ENCODE measurements around the gene LRRC45. TPM values are rescaled to one million over a fixed set of nuclear protein-coding genes. Genes with fewer than 3 reads are reported as not detected.

The LRRC45 gene
- total and polyA plus RNA-seq, 2 experiments from 2014 or later = 16.1 to 40.7 TPM

DNA sequence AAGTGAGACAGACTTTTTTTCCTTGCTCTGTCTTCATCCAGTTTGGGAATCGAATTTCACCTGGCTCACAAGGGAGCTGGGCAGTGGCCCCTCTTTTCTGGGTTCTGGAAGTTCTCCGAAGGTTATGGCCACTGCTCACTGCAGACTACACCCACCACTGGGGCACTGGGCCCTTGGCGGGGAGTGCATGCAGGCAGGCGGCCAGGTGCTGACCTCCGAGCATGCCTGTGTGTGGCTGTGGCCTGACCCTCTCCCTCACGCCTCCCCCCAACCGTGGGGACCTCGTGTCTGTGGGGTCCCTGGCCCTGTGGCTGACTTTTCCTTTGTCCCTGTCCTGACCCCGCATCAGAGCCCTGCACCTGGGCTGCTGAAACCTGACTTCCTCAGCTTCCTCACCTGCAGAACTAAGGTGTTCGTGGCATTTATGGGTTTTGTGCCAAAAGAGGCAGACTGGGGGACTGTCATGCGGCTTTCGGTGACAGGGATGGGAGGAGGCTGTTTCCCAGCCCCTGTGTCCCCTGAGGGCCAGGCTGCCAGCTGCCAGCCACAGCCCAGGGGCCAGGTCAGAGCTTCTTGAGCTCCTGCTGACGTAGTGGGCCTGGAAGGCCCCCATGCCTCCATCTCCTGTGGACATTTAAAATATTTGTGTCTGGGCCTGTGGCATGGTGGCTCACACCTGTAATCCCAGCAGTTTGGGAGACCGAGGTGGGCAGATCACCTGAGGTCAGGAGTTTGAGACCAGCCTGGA is 24.2 kb upstream of the LRRC45 start:
- Histone ChIP-seq H3K4me3 (no peak overlapping the region), H3K36me3 (ENCODE audit: insufficient read depth) (no peaks in the 10 kb centered on the region), H3K27ac (ENCODE audit: low read depth) (no peak overlapping the region), H4K20me1 (replicated peaks; ENCODE audit: insufficient read depth) (0 out of 2 replicates have a peak, but pooled peaks cover 4% of the 10 kb centered on the region), H3F3A (replicated peaks; ENCODE audit: low read depth) (0 out of 2 replicates have a peak, but pooled peaks cover 2% of the 10 kb centered on the region), H3K79me2 (replicated peaks; ENCODE audit: insufficient read depth) (no peaks in the 10 kb centered on the region), H3K4me2 (no peak overlapping the region), H2AFZ (no peak overlapping the region), H3K9me2 (ENCODE audit: insufficient read depth) (no peaks in the 10 kb centered on the region), H3K4me1 (ENCODE audit: insufficient read depth) (no peaks in the 10 kb centered on the region), H3K27me3 (ENCODE audit: insufficient read depth) (no peaks in the 10 kb centered on the region)
- no peak for ATAC-seq
- Mint-ChIP-seq H3K27me3 (ENCODE audit: insufficient read depth, low read depth, poor library complexity) (peaks cover 15% of the 10 kb centered on the region), H3K36me3 (ENCODE audit: low read depth) (peaks cover 6% of the 10 kb centered on the region; the same call in 1 of the 3 replicates), H3K4me3 (no peak overlapping the region), H3K27ac (no peak overlapping the region), H3K9me3 (no peaks in the 10 kb centered on the region), H3K4me1 (peaks cover 5% of the 10 kb centered on the region)
- no peak for DNase-seq (ENCODE audit: low spot score)
- TF ChIP-seq JUNB (IDR thresholded peaks at IDR 0.05; ENCODE audit: unreplicated experiment) = no peak
- TF ChIP-seq EZH2phosphoT487 (IDR thresholded peaks at IDR 0.05; ENCODE audit: unreplicated experiment) = no peak
- TF ChIP-seq CREB1 (CRISPR knock-in tag; IDR thresholded peaks at IDR 0.05; ENCODE audit: low read depth) = no peak
- TF ChIP-seq, protein P1, sequence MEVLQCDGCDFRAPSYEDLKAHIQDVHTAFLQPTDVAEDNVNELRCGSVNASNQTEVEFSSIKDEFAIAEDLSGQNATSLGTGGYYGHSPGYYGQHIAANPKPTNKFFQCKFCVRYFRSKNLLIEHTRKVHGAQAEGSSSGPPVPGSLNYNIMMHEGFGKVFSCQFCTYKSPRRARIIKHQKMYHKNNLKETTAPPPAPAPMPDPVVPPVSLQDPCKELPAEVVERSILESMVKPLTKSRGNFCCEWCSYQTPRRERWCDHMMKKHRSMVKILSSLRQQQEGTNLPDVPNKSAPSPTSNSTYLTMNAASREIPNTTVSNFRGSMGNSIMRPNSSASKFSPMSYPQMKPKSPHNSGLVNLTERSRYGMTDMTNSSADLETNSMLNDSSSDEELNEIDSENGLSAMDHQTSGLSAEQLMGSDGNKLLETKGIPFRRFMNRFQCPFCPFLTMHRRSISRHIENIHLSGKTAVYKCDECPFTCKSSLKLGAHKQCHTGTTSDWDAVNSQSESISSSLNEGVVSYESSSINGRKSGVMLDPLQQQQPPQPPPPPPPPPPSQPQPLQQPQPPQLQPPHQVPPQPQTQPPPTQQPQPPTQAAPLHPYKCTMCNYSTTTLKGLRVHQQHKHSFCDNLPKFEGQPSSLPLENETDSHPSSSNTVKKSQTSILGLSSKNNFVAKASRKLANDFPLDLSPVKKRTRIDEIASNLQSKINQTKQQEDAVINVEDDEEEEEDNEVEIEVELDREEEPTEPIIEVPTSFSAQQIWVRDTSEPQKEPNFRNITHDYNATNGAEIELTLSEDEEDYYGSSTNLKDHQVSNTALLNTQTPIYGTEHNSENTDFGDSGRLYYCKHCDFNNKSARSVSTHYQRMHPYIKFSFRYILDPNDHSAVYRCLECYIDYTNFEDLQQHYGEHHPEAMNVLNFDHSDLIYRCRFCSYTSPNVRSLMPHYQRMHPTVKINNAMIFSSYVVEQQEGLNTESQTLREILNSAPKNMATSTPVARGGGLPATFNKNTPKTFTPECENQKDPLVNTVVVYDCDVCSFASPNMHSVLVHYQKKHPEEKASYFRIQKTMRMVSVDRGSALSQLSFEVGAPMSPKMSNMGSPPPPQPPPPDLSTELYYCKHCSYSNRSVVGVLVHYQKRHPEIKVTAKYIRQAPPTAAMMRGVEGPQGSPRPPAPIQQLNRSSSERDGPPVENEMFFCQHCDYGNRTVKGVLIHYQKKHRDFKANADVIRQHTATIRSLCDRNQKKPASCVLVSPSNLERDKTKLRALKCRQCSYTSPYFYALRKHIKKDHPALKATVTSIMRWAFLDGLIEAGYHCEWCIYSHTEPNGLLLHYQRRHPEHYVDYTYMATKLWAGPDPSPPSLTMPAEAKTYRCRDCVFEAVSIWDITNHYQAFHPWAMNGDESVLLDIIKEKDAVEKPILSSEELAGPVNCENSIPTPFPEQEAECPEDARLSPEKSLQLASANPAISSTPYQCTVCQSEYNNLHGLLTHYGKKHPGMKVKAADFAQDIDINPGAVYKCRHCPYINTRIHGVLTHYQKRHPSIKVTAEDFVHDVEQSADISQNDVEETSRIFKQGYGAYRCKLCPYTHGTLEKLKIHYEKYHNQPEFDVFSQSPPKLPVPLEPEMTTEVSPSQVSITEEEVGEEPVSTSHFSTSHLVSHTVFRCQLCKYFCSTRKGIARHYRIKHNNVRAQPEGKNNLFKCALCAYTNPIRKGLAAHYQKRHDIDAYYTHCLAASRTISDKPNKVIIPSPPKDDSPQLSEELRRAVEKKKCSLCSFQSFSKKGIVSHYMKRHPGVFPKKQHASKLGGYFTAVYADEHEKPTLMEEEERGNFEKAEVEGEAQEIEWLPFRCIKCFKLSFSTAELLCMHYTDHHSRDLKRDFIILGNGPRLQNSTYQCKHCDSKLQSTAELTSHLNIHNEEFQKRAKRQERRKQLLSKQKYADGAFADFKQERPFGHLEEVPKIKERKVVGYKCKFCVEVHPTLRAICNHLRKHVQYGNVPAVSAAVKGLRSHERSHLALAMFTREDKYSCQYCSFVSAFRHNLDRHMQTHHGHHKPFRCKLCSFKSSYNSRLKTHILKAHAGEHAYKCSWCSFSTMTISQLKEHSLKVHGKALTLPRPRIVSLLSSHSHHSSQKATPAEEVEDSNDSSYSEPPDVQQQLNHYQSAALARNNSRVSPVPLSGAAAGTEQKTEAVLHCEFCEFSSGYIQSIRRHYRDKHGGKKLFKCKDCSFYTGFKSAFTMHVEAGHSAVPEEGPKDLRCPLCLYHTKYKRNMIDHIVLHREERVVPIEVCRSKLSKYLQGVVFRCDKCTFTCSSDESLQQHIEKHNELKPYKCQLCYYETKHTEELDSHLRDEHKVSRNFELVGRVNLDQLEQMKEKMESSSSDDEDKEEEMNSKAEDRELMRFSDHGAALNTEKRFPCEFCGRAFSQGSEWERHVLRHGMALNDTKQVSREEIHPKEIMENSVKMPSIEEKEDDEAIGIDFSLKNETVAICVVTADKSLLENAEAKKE (CRISPR knock-in tag; IDR thresholded peaks at IDR 0.05) = no peak
- TF ChIP-seq, protein P2, sequence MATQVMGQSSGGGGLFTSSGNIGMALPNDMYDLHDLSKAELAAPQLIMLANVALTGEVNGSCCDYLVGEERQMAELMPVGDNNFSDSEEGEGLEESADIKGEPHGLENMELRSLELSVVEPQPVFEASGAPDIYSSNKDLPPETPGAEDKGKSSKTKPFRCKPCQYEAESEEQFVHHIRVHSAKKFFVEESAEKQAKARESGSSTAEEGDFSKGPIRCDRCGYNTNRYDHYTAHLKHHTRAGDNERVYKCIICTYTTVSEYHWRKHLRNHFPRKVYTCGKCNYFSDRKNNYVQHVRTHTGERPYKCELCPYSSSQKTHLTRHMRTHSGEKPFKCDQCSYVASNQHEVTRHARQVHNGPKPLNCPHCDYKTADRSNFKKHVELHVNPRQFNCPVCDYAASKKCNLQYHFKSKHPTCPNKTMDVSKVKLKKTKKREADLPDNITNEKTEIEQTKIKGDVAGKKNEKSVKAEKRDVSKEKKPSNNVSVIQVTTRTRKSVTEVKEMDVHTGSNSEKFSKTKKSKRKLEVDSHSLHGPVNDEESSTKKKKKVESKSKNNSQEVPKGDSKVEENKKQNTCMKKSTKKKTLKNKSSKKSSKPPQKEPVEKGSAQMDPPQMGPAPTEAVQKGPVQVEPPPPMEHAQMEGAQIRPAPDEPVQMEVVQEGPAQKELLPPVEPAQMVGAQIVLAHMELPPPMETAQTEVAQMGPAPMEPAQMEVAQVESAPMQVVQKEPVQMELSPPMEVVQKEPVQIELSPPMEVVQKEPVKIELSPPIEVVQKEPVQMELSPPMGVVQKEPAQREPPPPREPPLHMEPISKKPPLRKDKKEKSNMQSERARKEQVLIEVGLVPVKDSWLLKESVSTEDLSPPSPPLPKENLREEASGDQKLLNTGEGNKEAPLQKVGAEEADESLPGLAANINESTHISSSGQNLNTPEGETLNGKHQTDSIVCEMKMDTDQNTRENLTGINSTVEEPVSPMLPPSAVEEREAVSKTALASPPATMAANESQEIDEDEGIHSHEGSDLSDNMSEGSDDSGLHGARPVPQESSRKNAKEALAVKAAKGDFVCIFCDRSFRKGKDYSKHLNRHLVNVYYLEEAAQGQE (IDR thresholded peaks at IDR 0.05; ENCODE audit: unreplicated experiment) = no peak
- TF ChIP-seq, protein P3, sequence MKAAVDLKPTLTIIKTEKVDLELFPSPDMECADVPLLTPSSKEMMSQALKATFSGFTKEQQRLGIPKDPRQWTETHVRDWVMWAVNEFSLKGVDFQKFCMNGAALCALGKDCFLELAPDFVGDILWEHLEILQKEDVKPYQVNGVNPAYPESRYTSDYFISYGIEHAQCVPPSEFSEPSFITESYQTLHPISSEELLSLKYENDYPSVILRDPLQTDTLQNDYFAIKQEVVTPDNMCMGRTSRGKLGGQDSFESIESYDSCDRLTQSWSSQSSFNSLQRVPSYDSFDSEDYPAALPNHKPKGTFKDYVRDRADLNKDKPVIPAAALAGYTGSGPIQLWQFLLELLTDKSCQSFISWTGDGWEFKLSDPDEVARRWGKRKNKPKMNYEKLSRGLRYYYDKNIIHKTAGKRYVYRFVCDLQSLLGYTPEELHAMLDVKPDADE (IDR thresholded peaks at IDR 0.05) = no peak
- TF ChIP-seq POLR2AphosphoS5 (IDR thresholded peaks at IDR 0.05; ENCODE audit: low read depth) = no peak
- no peak for TF ChIP-seq STAT1 (IDR thresholded peaks at IDR 0.05; ENCODE audit: unreplicated experiment)
- no peak for TF ChIP-seq EZH2 (IDR thresholded peaks at IDR 0.05; ENCODE audit: low read depth, unreplicated experiment)
- no peak for TF ChIP-seq ZNF114 (CRISPR knock-in tag; IDR thresholded peaks at IDR 0.05)
- TF ChIP-seq, protein P4, sequence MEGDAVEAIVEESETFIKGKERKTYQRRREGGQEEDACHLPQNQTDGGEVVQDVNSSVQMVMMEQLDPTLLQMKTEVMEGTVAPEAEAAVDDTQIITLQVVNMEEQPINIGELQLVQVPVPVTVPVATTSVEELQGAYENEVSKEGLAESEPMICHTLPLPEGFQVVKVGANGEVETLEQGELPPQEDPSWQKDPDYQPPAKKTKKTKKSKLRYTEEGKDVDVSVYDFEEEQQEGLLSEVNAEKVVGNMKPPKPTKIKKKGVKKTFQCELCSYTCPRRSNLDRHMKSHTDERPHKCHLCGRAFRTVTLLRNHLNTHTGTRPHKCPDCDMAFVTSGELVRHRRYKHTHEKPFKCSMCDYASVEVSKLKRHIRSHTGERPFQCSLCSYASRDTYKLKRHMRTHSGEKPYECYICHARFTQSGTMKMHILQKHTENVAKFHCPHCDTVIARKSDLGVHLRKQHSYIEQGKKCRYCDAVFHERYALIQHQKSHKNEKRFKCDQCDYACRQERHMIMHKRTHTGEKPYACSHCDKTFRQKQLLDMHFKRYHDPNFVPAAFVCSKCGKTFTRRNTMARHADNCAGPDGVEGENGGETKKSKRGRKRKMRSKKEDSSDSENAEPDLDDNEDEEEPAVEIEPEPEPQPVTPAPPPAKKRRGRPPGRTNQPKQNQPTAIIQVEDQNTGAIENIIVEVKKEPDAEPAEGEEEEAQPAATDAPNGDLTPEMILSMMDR (conservative IDR thresholded peaks at IDR 0.05; ENCODE audit: low read depth in 2 of 2) = no peak
- no peak for TF ChIP-seq ZNF331 (CRISPR knock-in tag; IDR thresholded peaks at IDR 0.05; ENCODE audit: low read depth)
- TF ChIP-seq NANOG (IDR thresholded peaks at IDR 0.05; ENCODE audit: borderline replicate concordance) = no peak
